Liver (tissue), 3 donors: ENCODE results near the gene ARRDC4.

Experiments
- ATF3 ChIP-seq: IDR thresholded peaks from 2 replicates; pipeline ENCODE4 v1.6.1; 2016; ENCODE audit warnings: antibody characterized with exemption
- GABPA ChIP-seq, 2 donors: IDR thresholded peaks in 1 of 2; conservative IDR thresholded peaks in 1 of 2; 2 replicates each; pipeline ENCODE4 v1.6.1; 2016; ENCODE audit warnings: antibody characterized with exemption in 2 of 2, mild to moderate bottlenecking in 1 of 2, moderate library complexity in 1 of 2
- HNF4A ChIP-seq, 2 donors: conservative IDR thresholded peaks; 2 replicates each; pipeline ENCODE4 v1.6.1; 2016; ENCODE audit warnings: antibody characterized with exemption in 2 of 2, mild to moderate bottlenecking in 2 of 2
- JUND ChIP-seq, 2 donors: IDR thresholded peaks; 2 replicates each; pipeline ENCODE4 v1.6.1; 2016; ENCODE audit warnings: antibody characterized with exemption in 2 of 2
- MAX ChIP-seq: IDR thresholded peaks from 2 replicates; pipeline ENCODE4 v1.6.1; 2016; ENCODE audit warnings: antibody characterized with exemption
- RAD21 ChIP-seq, 2 donors: IDR thresholded peaks; 2 replicates each; pipeline ENCODE4 v1.6.1; 2016; ENCODE audit warnings: antibody characterized with exemption in 2 of 2, mild to moderate bottlenecking in 2 of 2
- REST ChIP-seq: IDR thresholded peaks from 2 replicates; pipeline ENCODE4 v1.6.1; 2016; ENCODE audit warnings: antibody characterized with exemption, mild to moderate bottlenecking
- RXRA ChIP-seq, 2 donors: IDR thresholded peaks; 2 replicates each; pipeline ENCODE4 v1.6.1; 2017 to 2018; ENCODE audit warnings: antibody characterized with exemption in 2 of 2, mild to moderate bottlenecking in 1 of 2
- SP1 ChIP-seq: IDR thresholded peaks from 2 replicates; pipeline ENCODE4 v1.6.1; 2018; ENCODE audit warnings: antibody characterized with exemption, mild to moderate bottlenecking
- TAF1 ChIP-seq: conservative IDR thresholded peaks from 2 replicates; pipeline ENCODE4 v1.6.1; 2016; ENCODE audit warnings: antibody characterized with exemption, mild to moderate bottlenecking
- YY1 ChIP-seq: IDR thresholded peaks from 2 replicates; pipeline ENCODE4 v1.6.1; 2016; ENCODE audit warnings: antibody characterized with exemption, mild to moderate bottlenecking
- ZBTB33 ChIP-seq: IDR thresholded peaks from 2 replicates; pipeline ENCODE4 v1.6.1; 2016; ENCODE audit warnings: antibody characterized with exemption
- TF ChIP-seq, protein P1 (sequence below): fragments of 150-350 bp; IDR thresholded peaks from 2 replicates; pipeline ENCODE4 v1.5.1; 2017; ENCODE audit warnings: improper control_type of control experiment, low read depth, low read length; ENCODE audit not compliant: missing input control
- donor health status: healthy.
- donor health status: healthy.

GRCh38 chr15:97977734-97978133, 17.2 kb downstream of the ARRDC4 start:
- TF ChIP-seq, protein P1, sequence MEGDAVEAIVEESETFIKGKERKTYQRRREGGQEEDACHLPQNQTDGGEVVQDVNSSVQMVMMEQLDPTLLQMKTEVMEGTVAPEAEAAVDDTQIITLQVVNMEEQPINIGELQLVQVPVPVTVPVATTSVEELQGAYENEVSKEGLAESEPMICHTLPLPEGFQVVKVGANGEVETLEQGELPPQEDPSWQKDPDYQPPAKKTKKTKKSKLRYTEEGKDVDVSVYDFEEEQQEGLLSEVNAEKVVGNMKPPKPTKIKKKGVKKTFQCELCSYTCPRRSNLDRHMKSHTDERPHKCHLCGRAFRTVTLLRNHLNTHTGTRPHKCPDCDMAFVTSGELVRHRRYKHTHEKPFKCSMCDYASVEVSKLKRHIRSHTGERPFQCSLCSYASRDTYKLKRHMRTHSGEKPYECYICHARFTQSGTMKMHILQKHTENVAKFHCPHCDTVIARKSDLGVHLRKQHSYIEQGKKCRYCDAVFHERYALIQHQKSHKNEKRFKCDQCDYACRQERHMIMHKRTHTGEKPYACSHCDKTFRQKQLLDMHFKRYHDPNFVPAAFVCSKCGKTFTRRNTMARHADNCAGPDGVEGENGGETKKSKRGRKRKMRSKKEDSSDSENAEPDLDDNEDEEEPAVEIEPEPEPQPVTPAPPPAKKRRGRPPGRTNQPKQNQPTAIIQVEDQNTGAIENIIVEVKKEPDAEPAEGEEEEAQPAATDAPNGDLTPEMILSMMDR, result no peak
- TF ChIP-seq YY1 (no peak), SP1 (no peak), RAD21 (IDR thresholded peaks at IDR 0.05) (no peak), REST (no peak), MAX (no peak), ZBTB33 (no peak), TAF1 (no peak), RXRA (IDR thresholded peaks at IDR 0.05) (no peak), ATF3 (no peak), GABPA (IDR thresholded peaks at IDR 0.05 in 1 of 2, conservative IDR thresholded peaks at IDR 0.05 in 1 of 2) (no peak), JUND (IDR thresholded peaks at IDR 0.05) (no peak), HNF4A (conservative IDR thresholded peaks at IDR 0.05) (no peak)
